ENCODE data around the gene PTPRR. TPM values are rescaled to one million over a fixed set of nuclear protein-coding genes. Genes with fewer than 3 reads are reported as not detected.

Gene PTPRR
- total and polyA plus RNA-seq, 3 experiments from 2014 or later, result not detected

DNA sequence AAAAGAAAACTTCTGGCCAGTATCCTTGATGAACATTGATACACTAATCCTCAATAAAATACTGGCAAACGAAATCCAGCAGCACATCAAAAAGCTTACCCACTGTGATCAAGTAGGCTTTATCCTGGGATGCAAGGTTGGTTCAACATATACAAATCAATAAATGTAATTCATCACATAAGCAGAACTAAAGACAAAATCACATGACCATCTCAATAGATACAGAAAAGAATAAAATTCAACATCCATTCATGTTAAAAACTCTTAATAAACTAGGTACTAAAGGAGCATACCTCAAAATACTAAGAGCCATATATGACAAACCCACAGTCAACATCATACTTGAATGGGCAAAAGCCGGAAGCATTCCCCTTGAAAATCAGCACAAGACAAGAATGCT is 211.5 kb downstream of the PTPRR start:
- Histone ChIP-seq H3K9me3 (ENCODE audit: low read length) (no peaks in the 10 kb centered on the region), H3K27ac (ENCODE audit: low read depth, low read length) (no peak overlapping the region), H3K4me1 (ENCODE audit: insufficient read depth, low read length) (no peaks in the 10 kb centered on the region), H3K36me3 (ENCODE audit: insufficient read depth, low read length) (no peaks in the 10 kb centered on the region), H3K4me3 (ENCODE audit: low read length) (no peak overlapping the region), H3K27me3 (ENCODE audit: insufficient read depth, low read length, poor library complexity, severe bottlenecking) (no peaks in the 10 kb centered on the region)
- no peak overlapping the region for H3K4me3 Mint-ChIP-seq
- no peak for DNase-seq
- no peaks in the 10 kb centered on the region for H3K9me3 Mint-ChIP-seq
- H3K27ac Mint-ChIP-seq, result no peak overlapping the region
- no peaks in the 10 kb centered on the region for H3K4me1 Mint-ChIP-seq
- ChIA-PET CTCF (no interaction called here), POLR2A (no interaction called here)
- H3K27me3 Mint-ChIP-seq, result peaks cover 0 to 6% of the 10 kb centered on the region in 2 donors
- no peaks in the 10 kb centered on the region for H3K36me3 Mint-ChIP-seq

DNA sequence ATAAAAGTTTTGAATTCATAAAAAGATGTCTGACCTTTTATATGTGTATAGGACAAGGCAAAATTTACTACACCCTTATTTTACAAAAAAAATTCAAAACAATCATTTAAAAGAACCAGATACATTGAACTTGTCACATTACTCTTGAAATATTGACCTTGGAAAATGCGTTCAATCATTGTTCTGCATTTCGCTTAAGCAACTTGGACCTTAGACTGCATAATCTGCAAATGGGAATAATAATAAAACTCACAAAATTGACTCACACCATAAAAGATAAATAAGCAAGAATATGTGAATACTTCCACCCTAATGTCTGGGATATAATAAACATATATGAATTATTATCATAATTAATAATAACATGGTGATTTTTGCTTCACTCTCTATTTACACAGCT is 213.9 kb downstream of the PTPRR start:
- no peak overlapping the region for H3K4me3 Mint-ChIP-seq
- H3K27me3 Mint-ChIP-seq, result peaks cover 3 to 14% of the 10 kb centered on the region in 2 donors
- no peaks in the 10 kb centered on the region for H3K4me1 Mint-ChIP-seq
- H3K9me3 Mint-ChIP-seq, result no peaks in the 10 kb centered on the region
- no peak overlapping the region for H3K27ac Mint-ChIP-seq
- Histone ChIP-seq H3K27me3 (ENCODE audit: insufficient read depth, low read length, poor library complexity, severe bottlenecking) (no peaks in the 10 kb centered on the region), H3K36me3 (ENCODE audit: insufficient read depth, low read length) (no peaks in the 10 kb centered on the region), H3K27ac (ENCODE audit: low read depth, low read length) (no peak overlapping the region), H3K9me3 (ENCODE audit: low read length) (no peaks in the 10 kb centered on the region), H3K4me1 (ENCODE audit: insufficient read depth, low read length) (no peaks in the 10 kb centered on the region), H3K4me3 (ENCODE audit: low read length) (no peak overlapping the region)
- POLR2A ChIA-PET, result no interaction called here
- CTCF ChIA-PET, result no interaction called here
- no peaks in the 10 kb centered on the region for H3K36me3 Mint-ChIP-seq
- DNase-seq, result no peak

DNA sequence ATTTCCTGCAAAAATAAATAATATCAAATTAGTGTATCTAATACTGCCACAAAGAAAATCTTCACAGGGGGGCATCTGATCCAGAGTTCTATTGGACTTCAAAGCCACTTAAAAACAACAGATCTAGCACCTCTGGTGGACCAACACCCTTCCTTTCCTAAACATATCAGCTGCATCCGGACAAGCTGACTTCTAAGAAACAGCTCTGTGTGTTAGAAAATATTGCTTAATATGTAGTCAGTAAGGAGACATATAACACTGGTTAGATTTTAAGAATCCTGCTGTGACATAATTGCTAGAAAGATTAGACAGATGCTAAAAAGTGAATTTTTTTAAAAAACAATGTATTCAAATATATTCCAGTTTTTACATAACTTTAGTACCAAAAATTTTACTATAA is 222.2 kb downstream of the PTPRR start:
- peaks cover 3 to 9% of the 10 kb centered on the region in 2 donors for H3K27me3 Mint-ChIP-seq
- no peaks in the 10 kb centered on the region for H3K4me1 ChIP-seq (ENCODE audit: insufficient read depth, low read length)
- CTCF ChIA-PET, result no interaction called here
- no peaks in the 10 kb centered on the region for H3K9me3 Mint-ChIP-seq
- DNase-seq, result no peak
- H3K4me3 ChIP-seq (ENCODE audit: low read length), result no peak overlapping the region
- H3K36me3 ChIP-seq (ENCODE audit: insufficient read depth, low read length), result no peaks in the 10 kb centered on the region
- no peaks in the 10 kb centered on the region for H3K27me3 ChIP-seq (ENCODE audit: insufficient read depth, low read length, poor library complexity, severe bottlenecking)
- no peaks in the 10 kb centered on the region for H3K36me3 Mint-ChIP-seq
- no peak overlapping the region for H3K27ac ChIP-seq (ENCODE audit: low read depth, low read length)
- no peaks in the 10 kb centered on the region for H3K4me1 Mint-ChIP-seq
- H3K9me3 ChIP-seq (ENCODE audit: low read length), result no peaks in the 10 kb centered on the region
- H3K27ac Mint-ChIP-seq, result no peak overlapping the region
- H3K4me3 Mint-ChIP-seq, result no peak overlapping the region
- POLR2A ChIA-PET, result no interaction called here

DNA sequence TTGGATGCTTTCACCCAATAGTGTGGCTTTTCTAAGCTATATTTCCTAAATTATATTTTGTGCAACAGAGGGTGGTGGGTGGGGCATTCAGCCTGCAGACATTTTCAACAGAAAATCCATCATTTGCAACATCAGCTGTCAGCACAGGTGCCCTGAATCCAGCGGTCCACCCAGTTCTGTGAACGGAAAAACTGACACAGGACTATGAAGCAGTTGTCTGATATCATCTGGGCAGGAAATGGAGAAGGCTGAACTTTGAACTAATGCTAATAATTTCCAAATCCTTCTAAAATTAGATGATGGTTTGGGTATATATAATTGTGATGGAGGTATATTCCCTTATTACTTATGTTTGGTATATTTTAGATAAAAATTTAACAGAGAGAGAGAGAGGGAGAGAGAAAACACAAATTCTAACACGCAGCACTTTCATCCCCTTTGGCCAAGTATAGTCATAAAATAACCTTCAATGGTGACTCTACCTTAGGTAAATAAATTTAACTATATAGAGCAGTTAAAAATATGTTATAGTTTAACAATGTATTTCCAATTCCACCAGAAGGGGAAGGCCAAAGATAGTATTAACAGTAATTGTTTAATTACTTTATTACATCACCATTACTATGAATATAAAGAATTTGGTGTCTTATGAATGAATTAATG is 225.0 kb downstream of the PTPRR start:
- Mint-ChIP-seq H3K36me3 (no peaks in the 10 kb centered on the region), H3K9me3 (no peaks in the 10 kb centered on the region), H3K27me3 (no peaks in the 10 kb centered on the region), H3K4me3 (no peak overlapping the region), H3K27ac (no peak overlapping the region), H3K4me1 (no peaks in the 10 kb centered on the region)
- DNase-seq, result no peak
- no peaks in the 10 kb centered on the region for H3K27me3 ChIP-seq (ENCODE audit: insufficient read depth, low read length, poor library complexity, severe bottlenecking)
- H3K4me1 ChIP-seq (ENCODE audit: insufficient read depth, low read length), result no peaks in the 10 kb centered on the region
- no peak overlapping the region for H3K27ac ChIP-seq (ENCODE audit: low read depth, low read length)
- ChIA-PET POLR2A (no interaction called here), CTCF (no interaction called here)
- H3K4me3 ChIP-seq (ENCODE audit: low read length), result no peak overlapping the region
- no peaks in the 10 kb centered on the region for H3K9me3 ChIP-seq (ENCODE audit: low read length)
- H3K36me3 ChIP-seq (ENCODE audit: insufficient read depth, low read length), result no peaks in the 10 kb centered on the region

DNA sequence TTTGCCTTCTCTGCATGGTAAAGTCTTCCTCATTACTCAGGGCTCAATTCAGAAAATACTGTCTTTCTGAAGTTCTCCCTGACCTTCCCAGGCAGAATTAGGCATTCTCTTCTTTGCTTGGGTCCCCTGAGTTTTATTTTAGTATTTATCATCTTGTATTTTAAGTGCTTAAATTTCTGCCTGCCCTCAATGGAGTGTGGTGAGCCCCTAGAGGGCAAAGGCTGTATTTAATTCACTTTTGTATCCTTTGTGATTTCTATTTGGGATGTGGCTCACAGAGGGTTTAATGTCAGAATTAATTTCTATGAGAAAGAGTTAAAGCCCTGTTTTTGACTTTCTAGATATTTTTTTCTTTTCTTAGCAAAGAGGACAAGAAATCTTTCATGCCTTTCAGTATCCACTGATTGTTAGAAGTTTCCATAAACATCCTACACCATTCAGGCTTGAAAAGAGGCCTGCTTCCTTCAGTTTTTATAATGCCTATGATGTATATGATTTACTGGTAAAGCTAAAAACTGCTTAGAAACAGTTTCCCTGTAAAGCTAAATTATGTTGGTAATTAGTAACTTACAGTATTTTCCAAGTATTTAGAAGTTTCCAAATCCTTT is 227.8 kb downstream of the PTPRR start:
- no peaks in the 10 kb centered on the region for H3K36me3 ChIP-seq (ENCODE audit: insufficient read depth, low read length)
- H3K4me1 ChIP-seq (ENCODE audit: insufficient read depth, low read length), result no peaks in the 10 kb centered on the region
- Mint-ChIP-seq H3K9me3 (no peaks in the 10 kb centered on the region), H3K27ac (no peak overlapping the region), H3K4me3 (no peak overlapping the region), H3K36me3 (no peaks in the 10 kb centered on the region), H3K4me1 (no peaks in the 10 kb centered on the region), H3K27me3 (no peaks in the 10 kb centered on the region)
- ChIA-PET CTCF (no interaction called here), POLR2A (no interaction called here)
- no peak for DNase-seq
- no peaks in the 10 kb centered on the region for H3K27me3 ChIP-seq (ENCODE audit: insufficient read depth, low read length, poor library complexity, severe bottlenecking)
- no peak overlapping the region for H3K4me3 ChIP-seq (ENCODE audit: low read length)
- no peak overlapping the region for H3K27ac ChIP-seq (ENCODE audit: low read depth, low read length)
- no peaks in the 10 kb centered on the region for H3K9me3 ChIP-seq (ENCODE audit: low read length)

DNA sequence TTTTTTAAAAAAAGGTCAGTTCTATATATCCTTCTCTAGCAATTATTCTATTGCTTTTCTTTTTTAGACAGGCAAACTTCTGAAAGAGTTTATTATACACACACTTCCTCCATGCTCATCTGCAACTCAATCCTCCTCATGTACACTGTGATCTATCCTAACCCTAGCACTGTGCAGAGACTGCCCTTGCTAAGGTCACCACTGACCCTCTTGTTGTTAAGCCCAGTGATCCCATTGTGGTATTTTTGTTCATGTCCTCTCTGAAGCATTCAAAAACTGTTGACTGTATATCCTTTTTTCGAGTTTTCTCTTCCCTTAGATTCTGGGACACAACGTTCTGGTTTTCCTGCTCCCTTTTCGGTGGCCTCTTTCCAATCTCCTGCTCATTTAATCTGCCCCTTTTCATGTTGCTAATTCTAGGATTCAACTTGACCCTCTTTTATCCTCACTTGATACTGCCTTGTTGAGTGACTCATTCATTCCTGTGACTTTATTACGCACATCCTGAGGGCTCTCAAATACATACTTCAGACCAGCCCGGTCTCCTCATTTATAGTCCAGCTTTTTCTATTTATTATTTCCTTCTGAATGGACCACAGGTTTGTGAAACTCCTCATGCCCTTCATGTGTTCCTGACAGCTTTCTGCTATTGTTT is 229.4 kb downstream of the PTPRR start:
- POLR2A ChIA-PET, result no interaction called here
- H3K4me1 ChIP-seq (ENCODE audit: insufficient read depth, low read length), result no peaks in the 10 kb centered on the region
- DNase-seq, result no peak
- H3K9me3 ChIP-seq (ENCODE audit: low read length), result no peaks in the 10 kb centered on the region
- H3K9me3 Mint-ChIP-seq, result no peaks in the 10 kb centered on the region
- no peak overlapping the region for H3K27ac Mint-ChIP-seq
- H3K36me3 ChIP-seq (ENCODE audit: insufficient read depth, low read length), result no peaks in the 10 kb centered on the region
- H3K27ac ChIP-seq (ENCODE audit: low read depth, low read length), result no peak overlapping the region
- no peak overlapping the region for H3K4me3 Mint-ChIP-seq
- no peaks in the 10 kb centered on the region for H3K27me3 ChIP-seq (ENCODE audit: insufficient read depth, low read length, poor library complexity, severe bottlenecking)
- no peak overlapping the region for H3K4me3 ChIP-seq (ENCODE audit: low read length)
- CTCF ChIA-PET, result no interaction called here
- no peaks in the 10 kb centered on the region for H3K27me3 Mint-ChIP-seq
- no peaks in the 10 kb centered on the region for H3K36me3 Mint-ChIP-seq
- H3K4me1 Mint-ChIP-seq, result no peaks in the 10 kb centered on the region

DNA sequence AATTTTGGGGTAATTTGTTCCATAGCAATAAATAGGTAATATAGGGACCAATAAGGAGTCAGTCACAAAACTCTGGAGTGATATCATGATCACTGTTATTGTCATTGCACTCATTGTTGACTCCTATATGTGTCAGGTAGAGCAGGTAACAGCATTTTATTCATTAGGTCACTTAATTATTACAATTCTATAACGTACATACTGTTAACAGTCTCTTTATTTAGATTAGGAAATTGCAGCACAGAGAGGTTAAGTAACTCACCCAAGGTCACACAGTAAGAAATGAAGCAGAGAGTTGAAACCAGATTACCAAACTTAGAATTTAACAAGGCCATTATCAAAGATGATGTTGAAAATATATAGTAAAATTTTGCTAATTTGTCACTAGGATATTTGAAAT is 233.6 kb downstream of the PTPRR start:
- Mint-ChIP-seq H3K27ac (no peak overlapping the region), H3K36me3 (no peaks in the 10 kb centered on the region), H3K4me3 (no peak overlapping the region), H3K4me1 (no peaks in the 10 kb centered on the region), H3K9me3 (peaks cover 0 to 5% (median 0%) of the 10 kb centered on the region in 5 donors), H3K27me3 (peaks cover 0 to 9% of the 10 kb centered on the region in 2 donors)
- H3K27ac ChIP-seq (ENCODE audit: low read depth, low read length), result no peak overlapping the region
- no peaks in the 10 kb centered on the region for H3K27me3 ChIP-seq (ENCODE audit: insufficient read depth, low read length, poor library complexity, severe bottlenecking)
- H3K4me1 ChIP-seq (ENCODE audit: insufficient read depth, low read length), result no peaks in the 10 kb centered on the region
- no peak overlapping the region for H3K4me3 ChIP-seq (ENCODE audit: low read length)
- H3K9me3 ChIP-seq (ENCODE audit: low read length), result no peaks in the 10 kb centered on the region
- no peaks in the 10 kb centered on the region for H3K36me3 ChIP-seq (ENCODE audit: insufficient read depth, low read length)
- DNase-seq, result no peak
- POLR2A ChIA-PET, result no interaction called here
- CTCF ChIA-PET, result no interaction called here

DNA sequence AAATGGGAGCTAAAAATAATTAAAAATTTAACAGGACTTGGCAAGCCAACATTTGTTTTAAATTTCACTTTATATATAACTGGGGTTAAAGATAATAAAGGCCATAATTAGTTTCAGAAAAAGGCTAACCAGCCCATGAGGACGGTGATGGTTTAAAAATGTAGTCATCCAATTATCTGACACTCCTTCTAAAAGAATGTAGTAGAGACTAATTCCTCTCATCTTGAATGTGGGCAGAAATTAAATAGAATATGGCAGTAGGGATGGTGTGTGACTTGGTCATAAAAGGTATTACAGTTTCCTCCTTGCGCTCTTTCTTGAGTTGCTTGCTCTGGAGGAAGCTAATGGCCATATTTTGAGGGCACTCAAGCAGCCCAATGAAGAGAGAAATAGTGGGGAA is 234.2 kb downstream of the PTPRR start:
- Histone ChIP-seq H3K27ac (ENCODE audit: low read depth, low read length) (no peak overlapping the region), H3K27me3 (ENCODE audit: insufficient read depth, low read length, poor library complexity, severe bottlenecking) (no peaks in the 10 kb centered on the region), H3K4me3 (ENCODE audit: low read length) (no peak overlapping the region), H3K9me3 (ENCODE audit: low read length) (no peaks in the 10 kb centered on the region), H3K4me1 (ENCODE audit: insufficient read depth, low read length) (no peaks in the 10 kb centered on the region), H3K36me3 (ENCODE audit: insufficient read depth, low read length) (no peaks in the 10 kb centered on the region)
- ChIA-PET CTCF (no interaction called here), POLR2A (no interaction called here)
- no peak for DNase-seq
- Mint-ChIP-seq H3K9me3 (peaks cover 0 to 5% (median 0%) of the 10 kb centered on the region in 5 donors), H3K27ac (no peak overlapping the region), H3K4me1 (no peaks in the 10 kb centered on the region), H3K4me3 (no peak overlapping the region), H3K36me3 (no peaks in the 10 kb centered on the region), H3K27me3 (peaks cover 0 to 13% of the 10 kb centered on the region in 2 donors)
